Fibroblast of skin of abdomen (primary cell): ENCODE data around the gene ADPRH.
A peak's percentile ranks its signal among the peaks of the same experiment; 100 is the strongest.

Experiments
- DNase-seq: peaks from one replicate; pipeline ENCODE4 v3.0.0-alpha.2; 2013

Gene ADPRH

DNA sequence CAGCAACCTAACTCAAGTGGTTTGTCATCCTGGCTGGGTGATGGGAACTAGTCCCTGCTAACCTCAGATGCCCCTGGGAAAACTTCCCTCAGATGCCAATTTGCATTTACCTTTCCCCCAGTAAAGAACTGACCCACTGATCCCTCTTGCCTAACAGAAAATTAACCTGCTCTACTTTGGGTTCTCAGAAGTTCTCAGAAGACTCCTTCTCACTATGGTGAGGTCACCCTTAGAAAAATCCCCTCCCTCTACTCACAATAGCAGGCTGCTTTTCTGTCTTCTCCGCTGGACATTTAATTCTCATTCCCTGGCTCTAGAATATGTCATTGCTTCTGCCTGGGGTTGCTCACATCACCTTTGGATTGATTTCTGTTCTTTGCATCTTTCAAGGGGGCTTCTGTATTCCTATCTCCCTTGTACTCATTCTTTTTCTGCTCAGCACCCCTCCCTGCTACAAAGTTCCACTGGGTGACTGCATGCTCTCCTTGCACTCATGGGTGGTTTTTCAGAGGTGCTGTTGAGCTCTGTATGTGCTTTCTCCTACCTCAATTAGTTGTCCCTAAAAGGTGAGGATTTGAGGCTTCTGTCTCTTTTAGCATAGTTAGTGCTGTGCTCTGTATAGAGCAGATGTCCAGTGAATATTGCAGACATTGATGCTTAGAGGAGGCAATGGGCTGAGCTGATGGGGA lies 19.3 kb downstream of the ADPRH start:
- DNase-seq = no peak

DNA sequence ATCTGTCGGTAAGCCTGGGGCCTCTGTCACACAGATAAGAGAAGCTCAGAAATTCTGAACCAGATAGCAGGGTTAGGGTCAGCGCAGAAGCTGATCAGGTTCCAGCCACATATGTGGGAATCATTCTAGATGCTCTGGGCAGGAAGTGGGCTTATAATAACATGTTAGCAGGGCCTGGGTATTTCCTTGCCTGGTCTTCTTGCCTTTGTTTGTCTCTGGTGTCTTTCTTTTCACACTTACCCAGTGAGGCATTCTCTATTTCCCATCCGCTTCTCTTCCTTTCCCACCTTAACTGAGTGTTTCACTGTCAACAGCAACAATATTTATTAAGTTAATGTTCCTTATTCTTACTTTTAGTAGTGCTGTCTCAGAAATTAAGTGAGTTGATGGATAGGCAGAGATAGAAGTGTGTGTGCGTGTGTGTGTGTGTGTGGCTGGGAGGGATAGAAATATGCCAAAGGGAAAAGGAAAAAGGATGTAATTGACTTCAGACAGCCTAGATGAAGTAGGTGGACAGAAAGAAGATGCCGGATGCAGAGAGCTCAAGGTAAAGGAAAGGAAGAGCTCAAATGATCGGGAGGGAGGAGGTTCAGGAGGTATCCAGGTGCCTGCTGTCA lies 20.4 kb downstream of the ADPRH start:
- DNase-seq = no peak

DNA sequence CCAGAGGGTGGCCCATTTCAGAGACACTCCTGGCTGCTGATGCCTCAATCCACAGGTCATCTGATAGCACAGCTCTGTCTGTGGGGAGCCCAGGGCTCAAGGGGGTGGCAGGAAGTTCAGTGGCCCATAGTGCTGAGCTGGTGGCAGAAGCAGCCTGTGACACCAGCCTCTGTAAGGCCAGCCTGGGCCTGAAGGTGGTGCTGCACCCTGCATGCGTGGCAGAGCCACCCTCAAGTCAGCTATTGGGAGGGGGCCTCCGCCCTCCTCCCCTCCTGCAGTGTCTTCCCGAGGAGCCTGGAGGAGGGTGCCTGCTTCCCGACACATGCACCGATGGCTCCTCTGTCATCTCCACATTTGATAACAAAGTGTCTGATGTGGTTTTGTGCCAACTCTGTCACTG lies 21.4 kb downstream of the ADPRH start:
- no peak for DNase-seq

DNA sequence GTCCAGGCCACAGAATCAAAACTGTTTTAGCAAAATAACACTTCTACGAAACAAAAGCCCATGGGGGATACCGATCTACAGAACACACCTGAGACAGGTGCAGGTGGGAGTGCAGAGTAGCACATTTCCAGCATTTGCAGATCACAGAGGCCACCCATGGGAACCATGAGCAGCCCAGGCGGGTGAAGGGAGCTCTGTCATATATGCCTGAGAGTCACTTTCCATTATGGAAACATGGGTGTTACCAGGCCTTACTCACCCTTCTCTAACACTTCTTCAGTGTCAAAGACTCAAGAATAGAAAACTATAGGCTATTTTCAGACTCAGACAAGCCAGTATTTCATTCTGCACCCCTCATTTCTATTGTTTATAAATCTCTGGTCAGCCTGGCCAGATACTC lies 21.9 kb downstream of the ADPRH start:
- no peak for DNase-seq

DNA sequence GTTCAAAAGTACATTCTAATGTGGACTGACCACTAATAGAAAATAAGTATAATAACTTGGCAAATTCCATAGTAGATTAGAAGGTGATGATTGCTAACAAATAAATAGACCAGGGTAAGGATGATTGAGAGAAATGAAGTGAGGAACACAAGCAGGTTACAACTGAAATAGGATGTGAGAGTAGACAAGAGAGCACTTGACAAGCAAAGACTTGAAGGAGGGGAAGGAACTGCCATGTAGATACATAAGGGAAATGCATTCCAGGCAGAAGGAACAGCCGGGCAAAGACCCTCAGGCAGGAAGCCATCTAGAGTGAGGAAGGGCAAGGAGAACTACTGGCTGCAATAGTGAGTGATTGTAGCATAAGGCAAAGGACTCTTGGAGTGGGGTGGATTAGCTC lies 23.4 kb downstream of the ADPRH start:
- no peak for DNase-seq

DNA sequence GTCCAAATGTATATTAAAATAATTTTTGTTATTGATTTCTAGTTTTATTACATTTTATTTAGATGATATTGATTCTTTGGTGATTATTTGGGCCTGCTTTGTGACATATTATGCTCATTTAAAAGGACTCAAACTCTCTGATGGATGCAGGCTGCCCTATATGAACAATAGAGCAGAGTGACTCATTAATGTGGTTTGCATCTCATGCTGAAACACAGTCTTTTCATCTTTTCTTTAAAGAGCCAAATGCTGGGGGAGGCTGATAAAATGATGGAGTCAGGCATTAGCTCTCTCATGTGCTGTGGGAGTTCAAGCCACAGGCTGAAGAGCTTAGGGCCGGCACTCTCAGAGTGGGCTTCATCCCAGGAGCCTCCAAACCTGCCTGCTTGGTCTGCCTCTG lies 25.6 kb downstream of the ADPRH start:
- peak; percentile 72 for DNase-seq

DNA sequence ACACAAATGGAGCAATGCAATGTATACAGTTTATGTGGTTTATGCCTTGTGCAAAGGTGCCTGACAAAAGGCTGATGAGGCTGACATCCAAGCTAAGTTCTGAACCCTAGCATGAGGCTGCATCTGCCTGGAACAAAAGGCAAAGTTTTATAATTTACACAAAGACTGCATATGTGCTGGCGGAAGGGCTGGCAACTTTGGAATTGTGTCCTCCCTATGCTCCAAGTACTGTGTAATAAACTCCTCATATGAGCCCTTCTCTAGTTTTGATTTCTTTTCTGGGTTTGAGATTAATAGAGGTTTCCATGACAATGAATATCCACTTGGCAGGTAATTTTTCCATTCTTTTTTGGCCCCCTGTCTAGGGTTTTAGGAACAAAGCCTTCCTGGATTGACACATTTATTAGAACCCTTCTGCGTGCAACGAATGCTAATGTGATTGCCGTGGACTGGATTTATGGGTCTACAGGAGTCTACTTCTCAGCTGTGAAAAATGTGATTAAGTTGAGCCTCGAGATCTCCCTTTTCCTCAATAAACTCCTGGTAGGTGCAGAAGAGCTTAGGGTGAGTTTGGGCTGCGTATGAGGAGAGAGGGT lies 29.2 kb downstream of the ADPRH start:
- no peak for DNase-seq

DNA sequence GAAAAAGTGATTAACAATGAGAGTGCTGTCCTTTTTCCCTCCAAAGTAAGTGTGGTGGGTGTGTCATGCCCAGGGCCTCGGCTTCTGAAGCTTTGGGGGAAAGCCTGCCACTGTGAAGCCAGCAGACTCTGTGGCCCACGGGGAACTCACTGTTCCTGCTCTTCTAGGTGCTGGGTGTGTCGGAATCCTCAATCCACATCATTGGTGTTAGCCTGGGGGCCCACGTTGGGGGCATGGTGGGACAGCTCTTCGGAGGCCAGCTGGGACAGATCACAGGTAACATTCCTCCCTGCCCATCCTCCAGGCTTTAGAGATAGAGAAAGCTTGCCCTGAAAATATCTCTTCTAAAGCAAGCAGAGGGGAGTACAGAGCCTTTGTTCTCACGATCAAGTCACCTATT lies 30.0 kb downstream of the ADPRH start:
- DNase-seq = no peak

DNA sequence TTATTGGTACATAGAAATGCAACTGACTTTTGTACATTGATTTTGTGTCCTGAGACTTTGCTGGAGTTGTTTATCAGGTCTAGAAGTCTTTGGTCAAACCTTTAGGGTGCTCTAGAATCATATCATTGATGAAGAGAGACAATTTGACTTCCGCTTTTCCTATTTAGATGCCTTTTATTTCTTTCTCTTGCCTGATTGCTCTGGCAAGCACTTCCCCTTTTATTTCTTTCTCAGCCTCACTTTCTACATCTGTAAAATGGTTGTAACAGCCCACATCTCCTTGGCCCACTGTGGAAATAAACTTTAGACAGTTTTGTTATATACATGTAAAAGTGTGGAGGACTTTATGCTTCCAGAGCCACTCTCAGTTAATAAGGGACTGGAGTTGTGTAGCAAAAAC lies 32.4 kb downstream of the ADPRH start:
- no peak for DNase-seq

DNA sequence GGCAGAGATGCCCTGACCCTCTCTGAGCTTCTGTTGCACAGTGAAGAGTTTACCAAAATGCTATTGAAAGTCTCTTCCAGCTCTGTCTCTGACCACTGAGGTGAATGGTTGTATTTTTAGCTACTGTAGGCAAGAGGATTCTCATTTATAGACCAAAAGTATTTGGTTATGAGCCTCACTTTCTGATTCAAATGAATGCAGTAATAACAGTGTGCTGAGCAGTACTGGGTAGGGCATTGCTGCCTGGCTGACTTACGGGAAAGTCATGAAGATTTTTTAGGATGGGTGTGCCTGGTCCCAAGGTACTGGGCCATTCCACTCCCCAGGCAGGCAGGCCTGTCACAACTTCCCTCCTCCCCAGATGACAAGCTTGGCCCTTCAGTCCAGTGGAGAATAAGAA lies 33.9 kb downstream of the ADPRH start:
- DNase-seq = no peak

DNA sequence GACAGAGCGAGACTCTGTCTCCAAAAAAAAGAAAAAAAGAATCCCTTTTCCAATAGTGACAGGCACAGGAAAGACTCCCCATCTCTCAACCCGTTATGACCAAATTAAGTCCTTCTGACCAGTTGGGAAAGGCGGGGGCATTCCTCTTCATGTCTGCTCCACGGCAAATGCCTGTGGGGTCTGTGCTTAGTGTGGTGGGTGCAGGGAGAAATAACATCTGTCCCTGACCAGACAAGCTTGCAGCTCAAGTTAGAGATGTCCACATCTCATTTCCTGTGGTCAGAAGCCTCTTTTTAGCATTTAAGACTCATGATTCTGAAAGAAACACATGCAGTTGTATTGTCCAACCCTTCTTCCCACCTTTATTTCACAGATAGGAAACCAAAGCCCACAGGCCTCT lies 34.6 kb downstream of the ADPRH start:
- no peak for DNase-seq

DNA sequence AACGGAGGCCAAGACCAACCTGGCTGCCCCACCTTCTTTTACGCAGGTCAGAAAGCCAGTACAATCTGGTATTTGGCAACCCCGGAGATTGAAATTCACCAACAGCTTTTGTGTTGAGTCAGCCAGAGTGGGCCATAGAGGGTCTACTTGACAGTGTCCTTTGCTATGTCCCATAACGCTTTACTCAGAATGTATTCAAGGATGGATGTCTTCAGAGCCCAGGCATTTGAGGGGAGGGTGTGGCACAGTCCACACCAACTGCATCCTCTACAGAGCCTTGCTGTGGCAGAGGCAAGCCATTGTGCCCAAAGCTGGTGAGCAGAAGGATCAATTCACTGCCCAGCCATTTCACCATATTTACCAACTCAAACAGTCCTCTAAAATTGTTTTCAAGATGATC lies 36.8 kb downstream of the ADPRH start:
- DNase-seq = no peak

DNA sequence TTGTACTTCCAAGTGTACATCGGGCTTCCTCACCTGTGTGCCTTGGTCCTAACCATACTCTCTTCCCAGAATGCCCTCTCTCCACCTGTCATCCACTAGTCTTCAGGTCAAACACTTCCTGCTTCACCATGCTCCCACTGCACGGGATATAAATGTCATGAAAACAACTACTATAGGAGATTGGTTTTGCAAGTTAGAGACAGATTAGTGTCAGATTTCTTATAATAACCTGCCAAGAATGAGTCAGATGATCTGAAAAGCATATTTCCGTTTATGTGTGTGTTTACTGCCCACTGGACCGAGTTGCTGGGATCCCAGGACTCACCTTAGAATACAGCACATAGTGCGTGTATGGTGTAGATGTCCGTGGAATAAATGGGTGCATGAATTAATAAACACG lies 39.8 kb downstream of the ADPRH start:
- DNase-seq = no peak

DNA sequence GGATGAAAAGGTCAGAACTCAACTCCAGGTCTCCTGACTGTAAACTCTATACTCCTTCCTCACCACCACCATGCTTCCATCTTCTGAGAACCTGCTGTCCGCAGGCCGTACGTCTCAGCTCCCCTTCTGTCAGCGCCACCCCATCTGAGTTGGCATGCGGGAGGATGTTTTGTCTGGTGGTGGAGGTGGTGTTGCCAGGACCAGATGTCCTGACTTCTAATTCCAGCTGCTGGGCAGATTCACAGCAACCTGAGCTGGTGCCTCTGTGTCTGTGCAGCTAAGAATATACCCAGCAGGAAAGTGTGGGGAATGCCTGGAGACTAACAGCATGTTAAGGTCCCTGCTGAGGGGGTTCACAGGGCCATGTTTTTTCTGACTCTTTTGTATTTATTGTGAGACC lies 41.6 kb downstream of the ADPRH start:
- no peak for DNase-seq

DNA sequence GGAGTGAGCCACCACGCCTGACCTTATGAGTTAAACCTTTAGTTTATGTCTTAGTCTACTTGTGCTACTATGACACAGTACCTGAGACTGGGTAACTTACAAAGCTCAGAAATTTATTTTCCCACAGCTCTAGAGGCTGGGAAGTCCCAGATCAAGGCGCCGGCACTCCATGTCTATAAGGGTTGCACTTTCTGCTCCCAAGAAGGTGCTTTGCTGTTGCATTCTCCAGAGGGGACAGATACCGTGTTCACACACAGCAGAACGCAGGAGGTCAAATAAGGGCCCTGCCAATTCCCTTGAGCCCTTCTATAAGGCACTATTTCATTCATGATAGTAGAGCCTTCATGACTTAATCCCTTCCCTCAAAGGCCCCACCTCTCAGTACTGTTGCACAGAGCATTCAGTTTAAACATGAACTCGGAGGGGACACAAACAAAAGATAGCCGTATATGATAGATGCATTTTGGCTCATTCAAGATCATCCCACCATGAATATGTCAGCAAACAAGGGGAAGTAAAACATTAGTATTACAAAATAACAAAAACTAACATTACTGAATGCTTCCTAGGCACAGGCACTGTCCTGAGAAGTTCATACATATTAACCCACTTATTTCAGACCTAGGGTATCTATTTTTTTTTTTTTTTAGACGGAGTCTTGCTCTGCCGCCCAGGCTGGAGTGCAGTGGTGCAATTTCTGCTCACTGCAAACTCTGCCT lies 44.9 kb downstream of the ADPRH start:
- DNase-seq = no peak

DNA sequence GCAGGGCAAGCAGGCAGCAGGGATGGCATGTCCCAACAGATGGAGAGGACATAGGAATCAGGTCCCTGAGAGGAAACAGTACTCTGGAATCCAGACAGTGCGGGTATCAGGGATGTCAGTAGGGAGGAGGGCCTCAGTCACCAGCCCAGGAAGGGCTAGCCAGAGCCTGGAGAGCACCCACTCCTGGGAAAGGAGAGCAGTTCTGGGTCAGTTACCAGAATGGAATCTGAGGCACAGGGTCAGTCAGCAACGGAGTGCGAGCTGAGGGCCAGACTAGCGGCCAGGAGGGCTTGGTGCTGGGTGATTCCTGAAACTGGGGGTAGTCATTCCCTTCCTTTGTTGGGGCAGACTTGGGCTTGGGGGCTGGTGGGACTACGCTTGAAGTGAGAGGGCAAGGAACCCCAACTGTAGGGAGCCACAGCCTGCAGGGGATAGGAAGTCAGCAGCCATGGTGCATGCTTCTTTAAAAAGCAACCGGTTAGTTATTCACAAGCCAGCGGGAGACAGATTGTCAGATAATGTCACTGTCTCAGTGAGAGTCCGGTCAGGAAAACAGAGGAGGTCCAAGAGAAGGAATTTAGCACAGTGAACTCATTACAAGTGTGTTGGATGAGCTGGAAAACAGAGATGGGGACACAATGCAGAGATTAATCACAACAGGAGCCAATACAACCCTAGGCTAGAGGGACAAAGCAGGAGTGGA lies 46.3 kb downstream of the ADPRH start:
- DNase-seq = no peak

DNA sequence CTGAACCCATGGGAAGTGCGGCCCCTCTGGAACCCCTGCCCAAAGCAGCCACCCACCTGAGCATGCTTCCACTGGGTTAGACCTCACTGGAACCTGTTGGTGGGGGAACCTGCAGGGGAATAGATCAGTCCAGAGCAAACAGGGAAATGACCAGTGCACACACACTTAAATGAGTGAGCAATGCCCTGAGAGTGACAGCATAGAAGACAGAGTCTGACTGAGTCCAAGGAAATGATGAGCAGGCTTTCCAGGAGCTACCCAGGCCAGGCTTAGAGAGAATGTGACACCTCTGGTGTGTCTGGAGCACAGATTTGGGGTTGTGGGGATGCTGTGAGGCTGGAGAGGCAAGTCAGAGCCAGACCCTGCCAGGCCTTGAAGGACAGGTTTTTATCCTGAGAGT lies 46.9 kb downstream of the ADPRH start:
- DNase-seq = no peak

DNA sequence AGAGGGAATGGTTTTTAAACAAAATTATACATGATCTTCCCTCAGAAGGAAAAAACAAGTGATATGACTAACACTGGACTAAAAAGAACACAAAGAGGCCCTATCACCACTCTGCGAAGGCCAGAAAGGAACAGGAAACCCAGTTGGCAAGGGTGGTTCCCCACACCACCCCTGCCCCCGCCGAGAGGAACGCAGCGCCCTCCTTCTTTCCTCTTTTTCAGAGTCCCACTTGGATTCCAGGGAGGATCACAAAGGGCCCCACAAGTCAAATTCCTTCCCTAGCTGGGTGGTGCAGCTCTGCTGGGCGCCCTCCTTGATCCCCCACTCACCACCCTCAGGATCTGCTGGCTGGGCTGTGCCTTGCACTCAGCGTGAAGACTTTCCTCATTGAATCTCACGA lies 48.2 kb downstream of the ADPRH start:
- no peak for DNase-seq

DNA sequence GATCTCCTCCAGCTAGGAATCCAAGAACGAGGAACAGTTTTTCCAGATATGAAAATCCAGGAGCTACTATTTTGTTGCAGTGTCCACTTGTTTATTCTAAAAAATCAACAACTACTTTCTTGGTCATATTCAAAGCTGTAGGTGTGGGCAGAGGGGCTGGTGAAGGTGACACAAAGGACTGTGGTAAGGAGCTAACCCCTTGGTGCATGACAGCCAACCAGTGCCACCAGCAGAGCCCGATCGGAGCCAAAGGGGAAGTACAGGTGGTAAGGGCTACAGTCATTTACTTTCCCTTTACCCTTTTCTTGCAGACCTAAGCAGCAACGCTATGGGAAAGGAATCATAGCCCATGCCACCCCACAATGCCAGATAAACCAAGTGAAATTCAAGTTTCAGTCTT lies 49.1 kb downstream of the ADPRH start:
- DNase-seq = no peak

DNA sequence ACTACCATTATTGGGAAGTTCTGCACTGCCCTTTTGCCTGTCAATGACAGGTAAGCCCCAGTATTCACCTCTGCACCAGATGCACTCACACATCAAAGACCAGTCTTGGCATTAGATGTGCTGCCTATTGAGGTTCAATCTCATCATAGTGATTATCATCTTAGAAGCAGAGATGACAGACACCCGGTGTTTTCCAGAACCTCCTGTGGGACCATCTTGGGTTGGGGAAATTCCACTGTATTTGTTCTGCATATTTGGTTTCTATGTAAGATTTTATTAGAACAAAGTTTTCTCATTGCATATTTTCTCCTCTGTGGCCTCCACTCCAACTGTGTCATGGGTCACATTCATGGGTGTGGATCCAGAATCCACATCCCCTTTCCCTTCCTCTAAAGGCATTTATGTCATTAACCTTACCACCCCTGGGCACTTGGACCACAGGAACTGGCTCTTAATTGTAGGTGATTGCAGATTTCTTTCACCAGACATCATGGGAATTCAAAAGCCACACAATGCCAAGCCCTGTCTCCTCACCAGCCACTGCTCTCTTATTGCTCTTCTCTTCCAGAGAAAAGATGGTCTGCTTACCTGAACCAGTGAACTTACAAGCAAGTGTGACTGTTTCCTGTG lies 49.6 kb downstream of the ADPRH start:
- no peak for DNase-seq

DNA sequence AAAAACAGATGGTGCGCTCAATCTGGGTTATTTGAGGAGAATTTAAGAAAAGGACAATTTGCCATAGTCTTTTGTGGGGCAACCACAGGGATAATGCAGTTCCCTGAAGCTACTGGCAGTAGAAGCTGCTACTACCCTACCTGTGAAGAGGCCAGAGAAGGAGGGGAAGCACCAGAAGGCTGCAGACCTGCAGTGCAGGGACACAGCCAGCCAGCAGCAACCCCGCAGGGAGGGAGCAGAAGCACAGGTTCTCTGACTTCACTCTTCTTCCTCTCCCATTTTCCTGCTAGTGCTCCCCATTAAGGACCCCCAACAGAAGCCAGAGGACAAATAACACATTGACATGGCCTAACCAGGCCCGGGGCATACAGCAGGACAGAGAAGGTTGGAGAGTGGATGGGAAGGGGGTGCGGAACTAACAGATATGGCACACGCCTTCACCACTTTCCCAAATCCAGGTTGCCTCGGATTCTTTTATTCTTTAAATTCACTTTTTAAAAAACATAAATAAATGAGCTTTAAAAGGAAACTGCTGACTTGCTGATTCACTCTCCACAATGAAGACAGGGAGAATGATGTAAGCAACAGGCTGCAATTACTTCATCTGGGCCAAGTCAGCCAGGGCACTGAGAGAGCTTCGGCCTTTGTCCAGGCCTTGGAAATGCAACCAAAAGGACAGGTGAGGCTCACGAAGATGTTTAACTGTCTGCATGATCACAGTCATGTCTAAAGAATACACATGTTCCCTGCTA lies 51.0 kb downstream of the ADPRH start:
- peak; percentile 72 for DNase-seq

DNA sequence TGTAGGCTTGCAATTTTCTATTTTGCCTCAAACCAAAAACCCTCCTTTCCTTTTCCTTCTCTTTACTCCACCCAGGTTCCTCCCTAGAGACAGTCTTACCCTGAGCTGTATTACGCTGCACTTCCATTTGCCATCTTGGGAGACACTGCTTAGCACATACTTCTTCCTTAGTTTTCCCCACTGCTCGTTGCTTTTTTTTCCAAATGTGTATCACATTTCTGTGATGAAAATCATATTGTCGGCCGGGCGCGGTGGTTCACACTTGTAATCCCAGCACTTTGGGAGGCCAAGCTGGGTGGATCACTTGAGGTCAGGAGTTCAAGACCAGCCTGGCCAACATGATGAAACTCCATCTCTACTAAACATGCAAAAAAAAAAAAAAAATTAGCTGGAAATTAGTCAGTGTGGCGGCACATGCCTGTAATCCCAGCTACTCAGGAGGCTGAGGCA lies 51.6 kb downstream of the ADPRH start:
- DNase-seq = no peak
